HL-60 (cell line): ENCODE data around the gene NVL.

Experiments
- GABPA ChIP-seq: IDR thresholded peaks from 2 replicates; pipeline ENCODE4 v1.6.1; 2012; ENCODE audit warnings: low read depth
- POLR2AphosphoS5 ChIP-seq: IDR thresholded peaks from 2 replicates; pipeline ENCODE4 v1.6.1; 2012; ENCODE audit warnings: low read depth
- TF ChIP-seq, protein P1 (sequence below): IDR thresholded peaks from one replicate; pipeline ENCODE4 v1.5.1; 2011; ENCODE audit warnings: low read length, control low read depth, inconsistent platforms; ENCODE audit not compliant: insufficient read depth

DNA sequence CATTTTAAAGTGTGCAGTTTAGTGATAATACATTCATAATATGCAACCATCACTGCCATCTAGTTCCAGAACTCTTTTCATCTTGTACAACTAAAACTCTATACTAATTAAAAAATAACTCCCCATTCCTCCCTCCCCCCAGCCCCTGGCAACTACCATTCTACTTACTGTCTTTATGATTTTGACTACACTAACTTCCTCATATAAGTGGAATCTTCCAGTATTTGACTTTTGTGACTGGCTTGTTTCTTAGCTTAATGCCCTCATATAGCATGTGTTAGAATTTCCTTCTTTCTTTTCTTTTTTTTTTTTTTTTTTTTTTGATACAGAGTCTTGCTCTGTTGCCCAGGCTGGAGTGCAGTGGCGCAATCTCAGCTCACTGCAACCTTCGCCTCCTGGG, 1.4 kb upstream of the NVL start:
- TF ChIP-seq, protein P1, sequence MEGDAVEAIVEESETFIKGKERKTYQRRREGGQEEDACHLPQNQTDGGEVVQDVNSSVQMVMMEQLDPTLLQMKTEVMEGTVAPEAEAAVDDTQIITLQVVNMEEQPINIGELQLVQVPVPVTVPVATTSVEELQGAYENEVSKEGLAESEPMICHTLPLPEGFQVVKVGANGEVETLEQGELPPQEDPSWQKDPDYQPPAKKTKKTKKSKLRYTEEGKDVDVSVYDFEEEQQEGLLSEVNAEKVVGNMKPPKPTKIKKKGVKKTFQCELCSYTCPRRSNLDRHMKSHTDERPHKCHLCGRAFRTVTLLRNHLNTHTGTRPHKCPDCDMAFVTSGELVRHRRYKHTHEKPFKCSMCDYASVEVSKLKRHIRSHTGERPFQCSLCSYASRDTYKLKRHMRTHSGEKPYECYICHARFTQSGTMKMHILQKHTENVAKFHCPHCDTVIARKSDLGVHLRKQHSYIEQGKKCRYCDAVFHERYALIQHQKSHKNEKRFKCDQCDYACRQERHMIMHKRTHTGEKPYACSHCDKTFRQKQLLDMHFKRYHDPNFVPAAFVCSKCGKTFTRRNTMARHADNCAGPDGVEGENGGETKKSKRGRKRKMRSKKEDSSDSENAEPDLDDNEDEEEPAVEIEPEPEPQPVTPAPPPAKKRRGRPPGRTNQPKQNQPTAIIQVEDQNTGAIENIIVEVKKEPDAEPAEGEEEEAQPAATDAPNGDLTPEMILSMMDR = no peak
- TF ChIP-seq POLR2AphosphoS5 = no peak
- no peak for TF ChIP-seq GABPA
